ENCODE measurements around the gene LIPI.

GRCh38 chr21:14210738-14211137 lies at the start of gene LIPI:
- TF ChIP-seq CTCF (conservative IDR thresholded peaks at IDR 0.05 in 1 of 2, IDR thresholded peaks at IDR 0.05 in 1 of 2; ENCODE audit: low read depth in 1 of 2, low read length in 2 of 2) = no peak
- TF ChIP-seq EZH2 (IDR thresholded peaks at IDR 0.05; ENCODE audit: low read length, missing control alignments) = no peak

Data from fibroblast of lung (primary cell).